Testis (tissue), 3 donors: Measurements from ENCODE around the gene TMEM256. TPM values are rescaled to one million over a fixed set of nuclear protein-coding genes. Genes with fewer than 3 reads are reported as not detected.

Experiments used
- DNase-seq: peaks from one replicate; pipeline ENCODE4 v3.0.0-alpha.2; 2019
- H3K27ac ChIP-seq, 2 donors: fragments of 200-600 bp; sonication (generic); one replicate each; pipeline ENCODE4 v1.5.1; 2019
- H3K27me3 ChIP-seq: fragments of 200-600 bp; sonication (generic); one replicate; pipeline ENCODE4 v1.5.1; 2019
- H3K36me3 ChIP-seq: fragments of 200-600 bp; sonication (generic); one replicate; pipeline ENCODE4 v1.5.1; 2017; ENCODE audit warnings: low read depth; ENCODE audit errors: missing control alignments
- H3K4me1 ChIP-seq: fragments of 200-600 bp; sonication (generic); one replicate; pipeline ENCODE4 v1.5.1; 2019
- H3K4me3 ChIP-seq, 2 donors: fragments of 200-600 bp; sonication (generic); one replicate each; pipeline ENCODE4 v1.5.1; 2017 to 2019
- H3K9me3 ChIP-seq: fragments of 200-600 bp; sonication (generic); one replicate; pipeline ENCODE4 v1.5.1; 2017
- CTCF ChIP-seq, 3 experiments: fragments of 450-650 bp in 2 of 3; fragments of 200-600 bp in 1 of 3; sonication (generic) in 1 of 3; IDR thresholded peaks; one replicate each; pipeline ENCODE4 v1.5.1; 2016 to 2019; ENCODE audit warnings: antibody characterized with exemption in 3 of 3, mild to moderate bottlenecking in 2 of 3, moderate library complexity in 1 of 3
- POLR2A ChIP-seq: fragments of 450-650 bp; IDR thresholded peaks from one replicate; pipeline ENCODE4 v1.6.1; 2017; ENCODE audit warnings: antibody characterized with exemption, mild to moderate bottlenecking, moderate library complexity
- WGBS, 2 donors: methylation state at CpG; one replicate each; pipeline ENCODE4 v1.1.5; 2018; 5-methylcytosine and 5-hydroxymethylcytosine counted together
- intact Hi-C: fragments of 100-400 bp; cut with DNase I; formaldehyde crosslinking; loops from one replicate; pipeline ENCODE4 v1.15.1; 2023; ENCODE audit warnings: low total_unique reads
- polyA plus RNA-seq: library from polyadenylated mRNA; stranded (reverse); fragments of 350-450 nt; fragmentation: Illumina TruSeq; extraction: RNeasy Lipid Tissue Mini Kit (QIAGEN cat#74804); gene quantifications from one replicate; pipeline ENCODE4 v1.2.3, GENCODE V29; 2014; ENCODE audit warnings: low read depth, low replicate concordance; ENCODE audit not compliant: insufficient read depth
- total RNA-seq, 2 donors: library from RNA; depleted of rRNA; stranded (reverse); fragments of >200 nt; gene quantifications; one replicate each; pipeline ENCODE4 v1.2.3, GENCODE V29; 2016

The TMEM256 gene
- total and polyA plus RNA-seq, 3 donors from 2014 or later: 18.7 to 33.3 (median 27.3) TPM

- TF ChIP-seq POLR2A (no peak), CTCF (IDR thresholded peaks at IDR 0.05) (no peak)
- Histone ChIP-seq H3K4me3 (peak overlapping the region; percentile 33 to 37), H3K36me3 (no peaks in the 10 kb centered on the region), H3K9me3 (no peaks in the 10 kb centered on the region), H3K4me1 (peaks cover 22% of the 10 kb centered on the region), H3K27me3 (no peaks in the 10 kb centered on the region), H3K27ac (peak overlapping the region; percentile 10 to 31)
- intact Hi-C loops: no loop called here
- DNase-seq: no peak
- 25 to 36% methylated on average over 6 to 16 of the region's 31 CpGs for WGBS, 2 donors
These were observed 33.5 kb upstream of the TMEM256 start for GRCh38 chr17:7437369-7437863.

- Histone ChIP-seq H3K27ac (peak overlapping the region; percentile 10 to 31), H3K4me1 (peaks cover 22% of the 10 kb centered on the region), H3K4me3 (peak overlapping the region; percentile 33 to 37), H3K27me3 (no peaks in the 10 kb centered on the region), H3K9me3 (no peaks in the 10 kb centered on the region), H3K36me3 (no peaks in the 10 kb centered on the region)
- intact Hi-C loops: no loop called here
- 5 to 11% methylated on average over 37 to 91 of the region's 92 CpGs for WGBS, 2 donors
- peak; percentile 79 for DNase-seq
- TF ChIP-seq CTCF (IDR thresholded peaks at IDR 0.05): peak; percentile 71 to 78 (median 76)
- no peak for TF ChIP-seq POLR2A
These were observed 32.9 kb upstream of the TMEM256 start for GRCh38 chr17:7436556-7437368.

GRCh38 chr17:7435676-7436555 lies 32.0 kb upstream of the TMEM256 start:
- TF ChIP-seq POLR2A (no peak), CTCF (IDR thresholded peaks at IDR 0.05) (no peak)
- no peaks in the 10 kb centered on the region for H3K27me3 ChIP-seq
- H3K36me3 ChIP-seq: no peaks in the 10 kb centered on the region
- peaks cover 22% of the 10 kb centered on the region for H3K4me1 ChIP-seq
- no peak for DNase-seq
- intact Hi-C loops: no loop called here
- H3K4me3 ChIP-seq: peak overlapping the region; percentile 33 to 37
- 18 to 21% methylated on average over 21 to 49 of the region's 49 CpGs for WGBS, 2 donors
- H3K27ac ChIP-seq: peak overlapping the region in 1 of 2 donors; percentile 20
- no peaks in the 10 kb centered on the region for H3K9me3 ChIP-seq

GRCh38 chr17:7432296-7432695 lies 28.4 kb upstream of the TMEM256 start:
- 92 to 99% methylated on average over 10 to 11 of the region's 11 CpGs for WGBS, 2 donors
- H3K4me3 ChIP-seq: no peak overlapping the region
- no peak for DNase-seq
- no peaks in the 10 kb centered on the region for H3K27me3 ChIP-seq
- intact Hi-C loops: no loop called here
- no peaks in the 10 kb centered on the region for H3K36me3 ChIP-seq
- TF ChIP-seq CTCF (IDR thresholded peaks at IDR 0.05) (no peak), POLR2A (no peak)
- no peak overlapping the region for H3K27ac ChIP-seq
- peaks cover 2% of the 10 kb centered on the region for H3K4me1 ChIP-seq
- no peaks in the 10 kb centered on the region for H3K9me3 ChIP-seq
